ENCODE results near the gene ATP11A. TPM values are rescaled to one million over a fixed set of nuclear protein-coding genes. Genes with fewer than 3 reads are reported as not detected.

ATP11A gene
- total and polyA plus RNA-seq, 2 experiments from 2014 or later: 12.3 to 52.6 TPM

DNA sequence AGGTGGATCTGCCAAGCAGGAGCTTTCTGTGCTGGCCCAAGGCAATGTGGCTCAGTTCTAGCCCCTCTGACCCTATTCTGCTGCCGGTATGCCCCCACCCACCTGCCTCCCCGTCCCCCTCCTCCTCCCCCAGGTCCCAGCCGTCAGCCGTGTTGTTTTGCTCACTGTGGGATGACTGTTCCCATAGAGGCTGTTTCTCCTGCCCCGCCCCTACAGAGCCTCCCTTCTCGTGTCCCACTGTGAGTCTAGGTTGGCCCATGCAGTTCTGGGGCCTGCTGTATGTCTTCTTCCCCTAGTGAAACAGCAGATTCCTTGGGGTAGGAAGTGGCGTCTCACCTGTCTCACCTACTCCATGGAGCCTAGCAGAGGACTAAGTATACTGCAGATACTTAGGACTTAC is 48.8 kb downstream of the ATP11A start (continued):
- TF ChIP-seq, protein P1, sequence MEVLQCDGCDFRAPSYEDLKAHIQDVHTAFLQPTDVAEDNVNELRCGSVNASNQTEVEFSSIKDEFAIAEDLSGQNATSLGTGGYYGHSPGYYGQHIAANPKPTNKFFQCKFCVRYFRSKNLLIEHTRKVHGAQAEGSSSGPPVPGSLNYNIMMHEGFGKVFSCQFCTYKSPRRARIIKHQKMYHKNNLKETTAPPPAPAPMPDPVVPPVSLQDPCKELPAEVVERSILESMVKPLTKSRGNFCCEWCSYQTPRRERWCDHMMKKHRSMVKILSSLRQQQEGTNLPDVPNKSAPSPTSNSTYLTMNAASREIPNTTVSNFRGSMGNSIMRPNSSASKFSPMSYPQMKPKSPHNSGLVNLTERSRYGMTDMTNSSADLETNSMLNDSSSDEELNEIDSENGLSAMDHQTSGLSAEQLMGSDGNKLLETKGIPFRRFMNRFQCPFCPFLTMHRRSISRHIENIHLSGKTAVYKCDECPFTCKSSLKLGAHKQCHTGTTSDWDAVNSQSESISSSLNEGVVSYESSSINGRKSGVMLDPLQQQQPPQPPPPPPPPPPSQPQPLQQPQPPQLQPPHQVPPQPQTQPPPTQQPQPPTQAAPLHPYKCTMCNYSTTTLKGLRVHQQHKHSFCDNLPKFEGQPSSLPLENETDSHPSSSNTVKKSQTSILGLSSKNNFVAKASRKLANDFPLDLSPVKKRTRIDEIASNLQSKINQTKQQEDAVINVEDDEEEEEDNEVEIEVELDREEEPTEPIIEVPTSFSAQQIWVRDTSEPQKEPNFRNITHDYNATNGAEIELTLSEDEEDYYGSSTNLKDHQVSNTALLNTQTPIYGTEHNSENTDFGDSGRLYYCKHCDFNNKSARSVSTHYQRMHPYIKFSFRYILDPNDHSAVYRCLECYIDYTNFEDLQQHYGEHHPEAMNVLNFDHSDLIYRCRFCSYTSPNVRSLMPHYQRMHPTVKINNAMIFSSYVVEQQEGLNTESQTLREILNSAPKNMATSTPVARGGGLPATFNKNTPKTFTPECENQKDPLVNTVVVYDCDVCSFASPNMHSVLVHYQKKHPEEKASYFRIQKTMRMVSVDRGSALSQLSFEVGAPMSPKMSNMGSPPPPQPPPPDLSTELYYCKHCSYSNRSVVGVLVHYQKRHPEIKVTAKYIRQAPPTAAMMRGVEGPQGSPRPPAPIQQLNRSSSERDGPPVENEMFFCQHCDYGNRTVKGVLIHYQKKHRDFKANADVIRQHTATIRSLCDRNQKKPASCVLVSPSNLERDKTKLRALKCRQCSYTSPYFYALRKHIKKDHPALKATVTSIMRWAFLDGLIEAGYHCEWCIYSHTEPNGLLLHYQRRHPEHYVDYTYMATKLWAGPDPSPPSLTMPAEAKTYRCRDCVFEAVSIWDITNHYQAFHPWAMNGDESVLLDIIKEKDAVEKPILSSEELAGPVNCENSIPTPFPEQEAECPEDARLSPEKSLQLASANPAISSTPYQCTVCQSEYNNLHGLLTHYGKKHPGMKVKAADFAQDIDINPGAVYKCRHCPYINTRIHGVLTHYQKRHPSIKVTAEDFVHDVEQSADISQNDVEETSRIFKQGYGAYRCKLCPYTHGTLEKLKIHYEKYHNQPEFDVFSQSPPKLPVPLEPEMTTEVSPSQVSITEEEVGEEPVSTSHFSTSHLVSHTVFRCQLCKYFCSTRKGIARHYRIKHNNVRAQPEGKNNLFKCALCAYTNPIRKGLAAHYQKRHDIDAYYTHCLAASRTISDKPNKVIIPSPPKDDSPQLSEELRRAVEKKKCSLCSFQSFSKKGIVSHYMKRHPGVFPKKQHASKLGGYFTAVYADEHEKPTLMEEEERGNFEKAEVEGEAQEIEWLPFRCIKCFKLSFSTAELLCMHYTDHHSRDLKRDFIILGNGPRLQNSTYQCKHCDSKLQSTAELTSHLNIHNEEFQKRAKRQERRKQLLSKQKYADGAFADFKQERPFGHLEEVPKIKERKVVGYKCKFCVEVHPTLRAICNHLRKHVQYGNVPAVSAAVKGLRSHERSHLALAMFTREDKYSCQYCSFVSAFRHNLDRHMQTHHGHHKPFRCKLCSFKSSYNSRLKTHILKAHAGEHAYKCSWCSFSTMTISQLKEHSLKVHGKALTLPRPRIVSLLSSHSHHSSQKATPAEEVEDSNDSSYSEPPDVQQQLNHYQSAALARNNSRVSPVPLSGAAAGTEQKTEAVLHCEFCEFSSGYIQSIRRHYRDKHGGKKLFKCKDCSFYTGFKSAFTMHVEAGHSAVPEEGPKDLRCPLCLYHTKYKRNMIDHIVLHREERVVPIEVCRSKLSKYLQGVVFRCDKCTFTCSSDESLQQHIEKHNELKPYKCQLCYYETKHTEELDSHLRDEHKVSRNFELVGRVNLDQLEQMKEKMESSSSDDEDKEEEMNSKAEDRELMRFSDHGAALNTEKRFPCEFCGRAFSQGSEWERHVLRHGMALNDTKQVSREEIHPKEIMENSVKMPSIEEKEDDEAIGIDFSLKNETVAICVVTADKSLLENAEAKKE (CRISPR knock-in tag; IDR thresholded peaks at IDR 0.05): no peak
- TF ChIP-seq NANOG (IDR thresholded peaks at IDR 0.05; ENCODE audit: borderline replicate concordance): no peak

DNA sequence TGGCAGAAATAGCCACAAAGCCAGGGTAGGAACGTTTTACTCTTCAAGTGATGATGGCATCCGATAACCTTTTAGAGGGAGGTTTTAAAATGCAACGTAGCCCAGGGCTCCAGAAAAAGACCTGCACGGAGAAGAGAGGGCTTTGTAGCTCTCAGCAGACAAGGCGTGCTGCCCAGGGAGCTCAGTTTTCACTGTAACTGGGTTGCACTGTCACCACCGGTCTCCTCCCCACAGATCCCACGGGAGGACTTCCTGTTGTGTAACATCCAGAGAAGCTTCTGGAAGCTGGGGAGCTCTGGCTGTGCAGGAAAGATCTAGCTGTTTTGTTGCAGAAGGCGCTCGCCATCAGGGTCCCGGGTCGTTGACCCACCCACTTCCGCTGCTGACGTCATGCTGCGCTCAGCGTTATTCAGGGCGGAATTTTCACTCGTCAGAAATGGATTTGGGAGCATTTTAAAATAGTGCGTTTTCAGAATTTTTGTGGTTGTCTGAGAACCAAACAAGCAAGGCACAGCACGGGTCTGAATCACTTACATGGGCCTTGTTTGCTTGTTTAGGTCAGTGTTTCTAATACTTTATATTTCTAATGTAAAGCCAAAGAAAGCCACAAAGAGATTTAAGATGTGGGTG is 50.8 kb downstream of the ATP11A start:
- no peaks in the 10 kb centered on the region for H4K20me1 ChIP-seq (replicated peaks; ENCODE audit: insufficient read depth)
- H3K79me2 ChIP-seq (replicated peaks; ENCODE audit: insufficient read depth): peaks cover 90% of the 10 kb centered on the region
- ATAC-seq (no peak), DNase-seq (ENCODE audit: low spot score) (no peak)
- peaks cover 12% of the 10 kb centered on the region for H3K4me1 ChIP-seq (ENCODE audit: insufficient read depth)
- peaks cover 7% of the 10 kb centered on the region; the same call in 1 of the 3 replicates for H3K36me3 Mint-ChIP-seq (ENCODE audit: low read depth)
- H3K27me3 Mint-ChIP-seq (ENCODE audit: insufficient read depth, low read depth, poor library complexity): peaks cover 18% of the 10 kb centered on the region
- TF ChIP-seq JUNB (IDR thresholded peaks at IDR 0.05; ENCODE audit: unreplicated experiment): no peak
- TF ChIP-seq ZNF331 (CRISPR knock-in tag; IDR thresholded peaks at IDR 0.05; ENCODE audit: low read depth): no peak
- TF ChIP-seq, protein P2, sequence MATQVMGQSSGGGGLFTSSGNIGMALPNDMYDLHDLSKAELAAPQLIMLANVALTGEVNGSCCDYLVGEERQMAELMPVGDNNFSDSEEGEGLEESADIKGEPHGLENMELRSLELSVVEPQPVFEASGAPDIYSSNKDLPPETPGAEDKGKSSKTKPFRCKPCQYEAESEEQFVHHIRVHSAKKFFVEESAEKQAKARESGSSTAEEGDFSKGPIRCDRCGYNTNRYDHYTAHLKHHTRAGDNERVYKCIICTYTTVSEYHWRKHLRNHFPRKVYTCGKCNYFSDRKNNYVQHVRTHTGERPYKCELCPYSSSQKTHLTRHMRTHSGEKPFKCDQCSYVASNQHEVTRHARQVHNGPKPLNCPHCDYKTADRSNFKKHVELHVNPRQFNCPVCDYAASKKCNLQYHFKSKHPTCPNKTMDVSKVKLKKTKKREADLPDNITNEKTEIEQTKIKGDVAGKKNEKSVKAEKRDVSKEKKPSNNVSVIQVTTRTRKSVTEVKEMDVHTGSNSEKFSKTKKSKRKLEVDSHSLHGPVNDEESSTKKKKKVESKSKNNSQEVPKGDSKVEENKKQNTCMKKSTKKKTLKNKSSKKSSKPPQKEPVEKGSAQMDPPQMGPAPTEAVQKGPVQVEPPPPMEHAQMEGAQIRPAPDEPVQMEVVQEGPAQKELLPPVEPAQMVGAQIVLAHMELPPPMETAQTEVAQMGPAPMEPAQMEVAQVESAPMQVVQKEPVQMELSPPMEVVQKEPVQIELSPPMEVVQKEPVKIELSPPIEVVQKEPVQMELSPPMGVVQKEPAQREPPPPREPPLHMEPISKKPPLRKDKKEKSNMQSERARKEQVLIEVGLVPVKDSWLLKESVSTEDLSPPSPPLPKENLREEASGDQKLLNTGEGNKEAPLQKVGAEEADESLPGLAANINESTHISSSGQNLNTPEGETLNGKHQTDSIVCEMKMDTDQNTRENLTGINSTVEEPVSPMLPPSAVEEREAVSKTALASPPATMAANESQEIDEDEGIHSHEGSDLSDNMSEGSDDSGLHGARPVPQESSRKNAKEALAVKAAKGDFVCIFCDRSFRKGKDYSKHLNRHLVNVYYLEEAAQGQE (IDR thresholded peaks at IDR 0.05; ENCODE audit: unreplicated experiment): no peak
- no peak for TF ChIP-seq ZNF114 (CRISPR knock-in tag; IDR thresholded peaks at IDR 0.05)
- no peak for TF ChIP-seq EZH2phosphoT487 (IDR thresholded peaks at IDR 0.05; ENCODE audit: unreplicated experiment)
- TF ChIP-seq, protein P3, sequence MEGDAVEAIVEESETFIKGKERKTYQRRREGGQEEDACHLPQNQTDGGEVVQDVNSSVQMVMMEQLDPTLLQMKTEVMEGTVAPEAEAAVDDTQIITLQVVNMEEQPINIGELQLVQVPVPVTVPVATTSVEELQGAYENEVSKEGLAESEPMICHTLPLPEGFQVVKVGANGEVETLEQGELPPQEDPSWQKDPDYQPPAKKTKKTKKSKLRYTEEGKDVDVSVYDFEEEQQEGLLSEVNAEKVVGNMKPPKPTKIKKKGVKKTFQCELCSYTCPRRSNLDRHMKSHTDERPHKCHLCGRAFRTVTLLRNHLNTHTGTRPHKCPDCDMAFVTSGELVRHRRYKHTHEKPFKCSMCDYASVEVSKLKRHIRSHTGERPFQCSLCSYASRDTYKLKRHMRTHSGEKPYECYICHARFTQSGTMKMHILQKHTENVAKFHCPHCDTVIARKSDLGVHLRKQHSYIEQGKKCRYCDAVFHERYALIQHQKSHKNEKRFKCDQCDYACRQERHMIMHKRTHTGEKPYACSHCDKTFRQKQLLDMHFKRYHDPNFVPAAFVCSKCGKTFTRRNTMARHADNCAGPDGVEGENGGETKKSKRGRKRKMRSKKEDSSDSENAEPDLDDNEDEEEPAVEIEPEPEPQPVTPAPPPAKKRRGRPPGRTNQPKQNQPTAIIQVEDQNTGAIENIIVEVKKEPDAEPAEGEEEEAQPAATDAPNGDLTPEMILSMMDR (conservative IDR thresholded peaks at IDR 0.05; ENCODE audit: low read depth in 2 of 2): no peak
- TF ChIP-seq STAT1 (IDR thresholded peaks at IDR 0.05; ENCODE audit: unreplicated experiment): no peak
- TF ChIP-seq NANOG (IDR thresholded peaks at IDR 0.05; ENCODE audit: borderline replicate concordance): no peak
- H3K9me2 ChIP-seq (ENCODE audit: insufficient read depth): peaks cover 5% of the 10 kb centered on the region; the same call in 1 of the 2 replicates
- H3K4me2 ChIP-seq: no peak overlapping the region
- H3K36me3 ChIP-seq (ENCODE audit: insufficient read depth): no peaks in the 10 kb centered on the region
- H2AFZ ChIP-seq: no peak overlapping the region
- H3K27me3 ChIP-seq (ENCODE audit: insufficient read depth): no peaks in the 10 kb centered on the region
- H3K4me1 Mint-ChIP-seq: peaks cover 86% of the 10 kb centered on the region
- H3F3A ChIP-seq (replicated peaks; ENCODE audit: low read depth): no peaks in the 10 kb centered on the region
- H3K9me3 Mint-ChIP-seq: no peaks in the 10 kb centered on the region
- H3K4me3 Mint-ChIP-seq: no peak overlapping the region
- peak overlapping the region; percentile 66 for H3K27ac Mint-ChIP-seq
- no peak overlapping the region for H3K4me3 ChIP-seq
- peak overlapping the region; percentile 20; the same call in 1 of the 2 replicates for H3K27ac ChIP-seq (ENCODE audit: low read depth)

Measured in GM23338 (cell line).